Measurements from ENCODE around the gene NEUROG1. TPM values are rescaled to one million over a fixed set of nuclear protein-coding genes. Genes with fewer than 3 reads are reported as not detected.

Gene NEUROG1
- total RNA-seq, 4 donors from 2014 or later: not detected

DNA sequence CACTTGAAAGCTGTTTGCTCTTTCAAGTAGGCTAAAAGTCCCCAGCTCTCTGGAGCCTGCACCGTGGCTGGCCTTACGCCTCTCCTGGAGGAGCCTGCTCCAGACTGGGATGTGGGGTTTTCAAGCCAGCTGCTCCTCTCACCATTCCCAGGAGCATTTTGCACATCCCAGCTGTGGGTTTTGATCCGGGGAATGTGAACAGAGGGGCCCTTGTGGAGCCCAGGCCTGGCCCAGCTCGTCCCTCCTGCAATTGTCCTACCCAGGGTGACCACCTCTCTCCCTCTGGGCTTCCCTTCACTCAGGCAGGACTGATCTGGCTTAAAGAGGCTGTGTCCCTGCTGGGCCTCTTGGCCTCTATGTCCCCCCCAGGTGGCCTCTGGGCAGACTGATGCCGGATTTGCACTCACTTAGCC, 51.1 kb downstream of the NEUROG1 start:
- ATAC-seq (ENCODE audit: low FRiP score) (no peak), DNase-seq (ENCODE audit: low spot score) (no peak)
- TF ChIP-seq, protein P1, sequence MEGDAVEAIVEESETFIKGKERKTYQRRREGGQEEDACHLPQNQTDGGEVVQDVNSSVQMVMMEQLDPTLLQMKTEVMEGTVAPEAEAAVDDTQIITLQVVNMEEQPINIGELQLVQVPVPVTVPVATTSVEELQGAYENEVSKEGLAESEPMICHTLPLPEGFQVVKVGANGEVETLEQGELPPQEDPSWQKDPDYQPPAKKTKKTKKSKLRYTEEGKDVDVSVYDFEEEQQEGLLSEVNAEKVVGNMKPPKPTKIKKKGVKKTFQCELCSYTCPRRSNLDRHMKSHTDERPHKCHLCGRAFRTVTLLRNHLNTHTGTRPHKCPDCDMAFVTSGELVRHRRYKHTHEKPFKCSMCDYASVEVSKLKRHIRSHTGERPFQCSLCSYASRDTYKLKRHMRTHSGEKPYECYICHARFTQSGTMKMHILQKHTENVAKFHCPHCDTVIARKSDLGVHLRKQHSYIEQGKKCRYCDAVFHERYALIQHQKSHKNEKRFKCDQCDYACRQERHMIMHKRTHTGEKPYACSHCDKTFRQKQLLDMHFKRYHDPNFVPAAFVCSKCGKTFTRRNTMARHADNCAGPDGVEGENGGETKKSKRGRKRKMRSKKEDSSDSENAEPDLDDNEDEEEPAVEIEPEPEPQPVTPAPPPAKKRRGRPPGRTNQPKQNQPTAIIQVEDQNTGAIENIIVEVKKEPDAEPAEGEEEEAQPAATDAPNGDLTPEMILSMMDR (IDR thresholded peaks at IDR 0.05): no peak

Other genes with a start within 250 kb of the NEUROG1 start
- gene MACROH2A1, start 136.7 kb downstream of the NEUROG1 start, total RNA-seq: 100 to 1,000 TPM; 182 to 443 (median 319) TPM
- gene DCANP1, start 88.6 kb downstream of the NEUROG1 start, total RNA-seq: under 1 TPM in 1 of 4 donors, not detected in 3; 0.19 TPM
- not detected for gene TIFAB, start 83.6 kb downstream of the NEUROG1 start, total RNA-seq
- gene CXCL14, start 43.0 kb upstream of the NEUROG1 start, total RNA-seq: 100 to 1,000 TPM in 1 of 4 donors, 10 to 100 TPM in 3; 22.2 to 195 (median 32.1) TPM

Measured in omental fat pad (tissue), 4 donors.